K562 (cell line): Measurements from ENCODE around the gene ARHGAP26. TPM values are rescaled to one million over a fixed set of nuclear protein-coding genes. Genes with fewer than 3 reads are reported as not detected.

Source experiments
- ATF2 ChIP-seq: sonication (generic); formaldehyde crosslinking; IDR thresholded peaks from 2 replicates; pipeline ENCODE4 v1.8.1; 2022; ENCODE audit warnings: missing genetic modification reagents
- ESRRA ChIP-seq: fragments of 450-650 bp; IDR thresholded peaks from 2 replicates; pipeline ENCODE4 v1.6.1; 2014; ENCODE audit warnings: low read depth, mild to moderate bottlenecking, moderate library complexity, borderline replicate concordance
- ESRRB ChIP-seq: fragments of 250-450 bp; sonication (Bioruptor Pico); IDR thresholded peaks from 2 replicates; pipeline ENCODE4 v1.5.0; 2020; ENCODE audit warnings: mild to moderate bottlenecking, moderate library complexity, borderline replicate concordance
- FOXJ2 ChIP-seq: fragments of 200-800 bp; sonication (Bioruptor generic); IDR thresholded peaks from 2 replicates; pipeline ENCODE4 v1.6.1; 2016; ENCODE audit warnings: missing genetic modification characterization, missing compliant biosample characterization
- FOXP4 ChIP-seq: sonication (generic); formaldehyde crosslinking; IDR thresholded peaks from 2 replicates; pipeline ENCODE4 v1.8.0; 2022; ENCODE audit warnings: mild to moderate bottlenecking, missing genetic modification reagents, borderline replicate concordance
- HDAC2 ChIP-seq: fragments of 450-650 bp; IDR thresholded peaks from 2 replicates; pipeline ENCODE4 v1.6.1; 2016; ENCODE audit warnings: mild to moderate bottlenecking
- ID3 ChIP-seq, 2 experiments: fragments of 250-450 bp in 1 of 2; fragments of 450-650 bp in 1 of 2; sonication (Bioruptor Pico) in 1 of 2; IDR thresholded peaks; 2 replicates each; pipeline versions ENCODE4 v1.6.1 to v1.8.0; 2016 to 2021; ENCODE audit warnings: mild to moderate bottlenecking in 2 of 2, moderate library complexity in 2 of 2, missing compliant biosample characterization in 1 of 2, missing genetic modification characterization in 1 of 2
- ILK ChIP-seq: fragments of 450-650 bp; IDR thresholded peaks from 2 replicates; pipeline ENCODE4 v1.6.1; 2016; ENCODE audit warnings: missing genetic modification characterization, low read depth, mild to moderate bottlenecking, missing compliant biosample characterization, moderate library complexity, borderline replicate concordance
- L3MBTL2 ChIP-seq: fragments of 450-650 bp; IDR thresholded peaks from 2 replicates; pipeline ENCODE4 v1.6.1; 2016; ENCODE audit warnings: mild to moderate bottlenecking, moderate library complexity
- NCOA4 ChIP-seq: fragments of 450-650 bp; IDR thresholded peaks from 2 replicates; pipeline ENCODE4 v1.6.1; 2018; ENCODE audit warnings: mild to moderate bottlenecking; ENCODE audit not compliant: partially characterized antibody
- NR4A1 ChIP-seq, 2 experiments: fragments of 250-450 bp in 1 of 2; fragments of 450-650 bp in 1 of 2; sonication (Bioruptor Pico) in 1 of 2; IDR thresholded peaks; 2 replicates each; pipeline versions ENCODE4 v1.4.0 to v1.6.1; 2016 to 2020; ENCODE audit warnings: mild to moderate bottlenecking in 2 of 2, missing compliant biosample characterization in 1 of 2, missing genetic modification characterization in 1 of 2, moderate library complexity in 1 of 2
- PRMT5 ChIP-seq: sonication (generic); formaldehyde crosslinking; IDR thresholded peaks from 2 replicates; pipeline ENCODE4 v1.5.0; 2020; ENCODE audit warnings: missing genetic modification reagents
- TAF9B ChIP-seq: fragments of 450-650 bp; IDR thresholded peaks from 2 replicates; pipeline ENCODE4 v1.6.1; 2018; ENCODE audit warnings: mild to moderate bottlenecking; ENCODE audit not compliant: partially characterized antibody
- ZNF280A ChIP-seq: fragments of 450-650 bp; IDR thresholded peaks from 2 replicates; pipeline ENCODE4 v1.6.1; 2018; ENCODE audit warnings: mild to moderate bottlenecking, low read depth; ENCODE audit not compliant: partially characterized antibody
- ZNF696 ChIP-seq: fragments of 250-450 bp; sonication (Bioruptor Pico); conservative IDR thresholded peaks from 2 replicates; pipeline ENCODE4 v1.4.0; 2020; ENCODE audit warnings: mild to moderate bottlenecking, moderate library complexity
- ZNF79 ChIP-seq: fragments of 250-450 bp; sonication (Bioruptor Pico); IDR thresholded peaks from 2 replicates; pipeline ENCODE4 v1.4.0; 2020; ENCODE audit warnings: low read depth, mild to moderate bottlenecking, moderate library complexity
- polyA plus RNA-seq, 8 experiments: library from polyadenylated mRNA; depleted of rRNA in 4 of 8; stranded (reverse) in 5 of 8; unstranded in 3 of 8; fragments of >200 nt; fragmentation: Nextera tagmentation in 2 of 8; fragmentation: Illumina TruSeq in 1 of 8; extraction: Ambion mirVana in 2 of 8; extraction: Trizol in 1 of 8; gene quantifications; 2 replicates each; pipeline versions ENCODE4 v1.2.1 to v1.2.3, GENCODE V29; 2011 to 2014; ENCODE audit warnings: inconsistent platforms in 1 of 8, missing spikeins in 1 of 8
- total RNA-seq, 7 experiments: library from RNA; depleted of rRNA in 6 of 7; stranded (reverse); fragments of >200 nt in 6 of 7; fragmentation: Illumina TruSeq in 2 of 7; extraction: Trizol in 2 of 7; gene quantifications; 2 replicates each; pipeline versions ENCODE4 v1.2.1 to v1.2.3, GENCODE V29; 2011 to 2021; ENCODE audit warnings: low replicate concordance in 1 of 7
- TF ChIP-seq, protein P1 (sequence below): fragments of 450-650 bp; IDR thresholded peaks from 2 replicates; pipeline ENCODE4 v1.6.1; 2016; ENCODE audit warnings: borderline replicate concordance

Gene ARHGAP26
- total and polyA plus RNA-seq, 9 of the 15 experiments (the other 6 are each of a cell fraction or from before 2014, with no cell fraction given) = 0.13 to 1.1 (median 0.55) TPM

GRCh38 chr5:143222287-143223231, 452.4 kb downstream of the ARHGAP26 start (continued):
- no peak for TF ChIP-seq ATF2 (CRISPR knock-in tag)
- no peak for TF ChIP-seq ZNF280A
- no peak for TF ChIP-seq FOXP4 (CRISPR knock-in tag)
- TF ChIP-seq ESRRA = no peak
- TF ChIP-seq ID3 (CRISPR knock-in tag; IDR thresholded peaks at IDR 0.05) = no peak
- TF ChIP-seq ID3 (tag; IDR thresholded peaks at IDR 0.05) = no peak
- TF ChIP-seq ZNF79 (CRISPR knock-in tag) = no peak
- TF ChIP-seq PRMT5 (CRISPR knock-in tag) = no peak
- TF ChIP-seq TAF9B = no peak
- TF ChIP-seq, protein P1, sequence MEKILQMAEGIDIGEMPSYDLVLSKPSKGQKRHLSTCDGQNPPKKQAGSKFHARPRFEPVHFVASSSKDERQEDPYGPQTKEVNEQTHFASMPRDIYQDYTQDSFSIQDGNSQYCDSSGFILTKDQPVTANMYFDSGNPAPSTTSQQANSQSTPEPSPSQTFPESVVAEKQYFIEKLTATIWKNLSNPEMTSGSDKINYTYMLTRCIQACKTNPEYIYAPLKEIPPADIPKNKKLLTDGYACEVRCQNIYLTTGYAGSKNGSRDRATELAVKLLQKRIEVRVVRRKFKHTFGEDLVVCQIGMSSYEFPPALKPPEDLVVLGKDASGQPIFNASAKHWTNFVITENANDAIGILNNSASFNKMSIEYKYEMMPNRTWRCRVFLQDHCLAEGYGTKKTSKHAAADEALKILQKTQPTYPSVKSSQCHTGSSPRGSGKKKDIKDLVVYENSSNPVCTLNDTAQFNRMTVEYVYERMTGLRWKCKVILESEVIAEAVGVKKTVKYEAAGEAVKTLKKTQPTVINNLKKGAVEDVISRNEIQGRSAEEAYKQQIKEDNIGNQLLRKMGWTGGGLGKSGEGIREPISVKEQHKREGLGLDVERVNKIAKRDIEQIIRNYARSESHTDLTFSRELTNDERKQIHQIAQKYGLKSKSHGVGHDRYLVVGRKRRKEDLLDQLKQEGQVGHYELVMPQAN = no peak
- TF ChIP-seq ILK (tag) = no peak
- TF ChIP-seq ZNF696 (CRISPR knock-in tag) = no peak
- 0 out of 2 replicates have a peak, but pooled peaks have one; percentile 59 for TF ChIP-seq HDAC2
- no peak for TF ChIP-seq ESRRB (CRISPR knock-in tag)
- no peak for TF ChIP-seq NCOA4
- peak; percentile 61 for TF ChIP-seq L3MBTL2
- TF ChIP-seq NR4A1 (CRISPR knock-in tag; IDR thresholded peaks at IDR 0.05) = no peak
- no peak for TF ChIP-seq NR4A1 (tag; IDR thresholded peaks at IDR 0.05)
- TF ChIP-seq FOXJ2 (tag) = peak; percentile 79
